ENCODE measurements around the gene SLC5A10.

SLC5A10 gene

DNA sequence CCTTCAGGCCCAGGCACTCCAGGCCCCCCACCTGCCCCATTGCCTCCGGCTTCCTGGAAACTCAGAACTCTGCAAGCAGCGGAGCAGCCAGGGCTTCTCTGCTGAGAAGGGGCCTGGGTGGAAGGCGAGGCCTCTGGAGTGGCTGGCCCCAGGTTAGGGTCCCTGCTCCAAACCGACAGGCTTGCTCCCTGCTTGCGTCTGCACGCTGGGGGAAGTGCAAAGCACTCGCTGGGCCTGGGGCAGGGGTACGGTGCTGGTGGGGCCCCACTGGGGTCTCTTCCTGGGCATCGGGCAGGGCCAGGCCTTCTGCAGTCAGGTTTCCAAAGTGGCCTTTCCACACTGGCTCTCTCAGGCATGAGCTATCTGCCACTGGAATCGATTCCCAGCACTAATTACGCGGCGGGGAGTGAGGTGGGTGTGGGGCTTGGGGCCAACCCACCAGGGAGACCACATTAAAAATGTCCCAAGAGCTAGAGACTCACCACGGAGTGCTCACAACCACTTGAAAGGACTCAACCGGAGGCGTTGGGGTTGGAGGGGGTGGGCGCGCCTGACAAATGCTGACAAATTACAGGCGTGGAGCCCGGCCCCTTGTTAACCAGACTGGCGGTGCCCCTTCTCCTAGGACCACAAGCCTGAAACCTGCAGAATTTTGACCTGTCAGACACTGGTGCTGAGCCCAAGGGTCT lies 34.7 kb downstream of the SLC5A10 start:
- no peak for DNase-seq

DNA sequence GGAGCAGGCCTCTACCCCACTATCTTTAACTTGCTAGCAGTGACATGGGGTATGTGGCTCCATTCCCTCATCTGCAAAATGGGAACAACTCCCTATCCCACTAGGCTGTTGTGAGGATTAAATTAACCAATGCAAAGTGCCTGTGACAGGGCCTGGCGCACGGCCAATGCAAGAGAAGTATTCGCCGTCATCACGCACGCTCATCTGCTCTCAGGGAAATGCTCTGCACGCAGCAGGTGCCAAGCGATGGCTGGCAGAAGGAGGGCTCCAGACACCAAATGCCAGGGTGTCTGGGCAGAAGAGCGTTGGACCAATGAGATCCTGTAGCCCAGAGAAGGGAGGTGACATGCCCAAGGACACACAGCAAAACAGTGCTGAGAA lies 35.3 kb downstream of the SLC5A10 start:
- no peak for DNase-seq

DNA sequence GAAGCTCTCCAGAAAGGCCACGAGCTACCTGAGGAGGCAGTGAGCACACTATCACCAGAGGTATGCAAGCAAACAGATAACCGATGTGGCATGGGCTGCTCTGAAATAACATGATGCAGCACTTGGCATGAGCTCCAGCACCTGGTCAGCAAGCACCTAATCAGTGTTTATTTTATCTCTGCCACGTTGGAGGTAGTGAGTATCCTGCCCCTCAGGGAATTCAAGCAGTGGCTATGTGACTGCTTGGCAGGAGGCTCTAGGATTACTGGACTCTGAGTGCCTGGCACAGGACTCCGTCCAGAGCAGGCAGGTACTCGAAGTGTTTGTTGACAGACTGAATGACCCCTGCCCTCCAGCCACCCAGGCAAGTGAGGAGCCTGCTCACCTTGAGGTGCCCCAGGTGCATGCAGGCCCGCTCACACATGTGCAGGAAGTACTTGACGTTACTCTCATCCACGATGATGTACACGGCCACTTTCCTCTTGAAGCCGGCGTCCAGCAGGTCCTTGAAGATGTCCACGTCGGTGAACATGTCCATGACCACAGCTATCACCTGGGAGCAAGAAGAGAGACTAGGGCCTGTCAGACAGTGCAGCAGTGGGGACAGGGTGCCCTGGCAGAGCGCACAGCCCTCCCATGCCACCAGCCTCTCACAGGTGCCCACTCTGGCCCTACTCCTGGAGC lies 36.0 kb downstream of the SLC5A10 start:
- no peak for DNase-seq

DNA sequence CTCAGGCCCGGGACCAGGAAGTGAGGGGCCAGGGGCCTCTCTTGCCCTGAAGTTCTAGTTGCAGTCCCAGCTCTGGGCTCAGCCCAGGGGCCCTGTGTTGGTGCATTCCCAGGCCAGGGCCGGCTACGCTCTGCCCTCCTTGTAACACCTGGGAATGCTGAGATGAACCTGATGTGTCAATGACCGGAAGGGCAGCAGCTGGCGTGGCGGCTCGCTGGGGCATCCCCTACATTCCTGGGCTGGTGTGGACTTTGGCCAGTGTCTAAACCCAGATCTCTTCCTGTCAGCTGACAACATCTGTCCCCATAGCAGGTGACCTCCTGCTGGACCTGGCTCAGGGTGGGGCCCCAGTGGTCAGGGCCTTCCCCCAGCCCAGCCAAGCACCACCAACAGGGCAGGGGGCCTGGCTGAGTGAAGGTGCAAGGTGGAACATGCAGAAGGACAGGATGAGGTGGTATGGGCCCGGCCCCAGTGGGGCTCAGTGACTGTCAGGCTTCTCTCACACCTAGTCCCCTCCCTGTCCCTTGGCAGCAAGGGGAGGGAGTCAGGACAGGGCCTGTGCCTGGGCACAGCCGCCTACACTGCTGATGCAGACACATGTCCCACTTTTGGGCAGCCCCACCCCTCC lies 36.7 kb downstream of the SLC5A10 start:
- no peak for DNase-seq

- DNase-seq, result no peak
Measured at GRCh38 chr17:18990331-18990730, 38.4 kb downstream of the SLC5A10 start.

- no peak for DNase-seq
Measured at GRCh38 chr17:18991531-18992315, 39.8 kb downstream of the SLC5A10 start.

DNA sequence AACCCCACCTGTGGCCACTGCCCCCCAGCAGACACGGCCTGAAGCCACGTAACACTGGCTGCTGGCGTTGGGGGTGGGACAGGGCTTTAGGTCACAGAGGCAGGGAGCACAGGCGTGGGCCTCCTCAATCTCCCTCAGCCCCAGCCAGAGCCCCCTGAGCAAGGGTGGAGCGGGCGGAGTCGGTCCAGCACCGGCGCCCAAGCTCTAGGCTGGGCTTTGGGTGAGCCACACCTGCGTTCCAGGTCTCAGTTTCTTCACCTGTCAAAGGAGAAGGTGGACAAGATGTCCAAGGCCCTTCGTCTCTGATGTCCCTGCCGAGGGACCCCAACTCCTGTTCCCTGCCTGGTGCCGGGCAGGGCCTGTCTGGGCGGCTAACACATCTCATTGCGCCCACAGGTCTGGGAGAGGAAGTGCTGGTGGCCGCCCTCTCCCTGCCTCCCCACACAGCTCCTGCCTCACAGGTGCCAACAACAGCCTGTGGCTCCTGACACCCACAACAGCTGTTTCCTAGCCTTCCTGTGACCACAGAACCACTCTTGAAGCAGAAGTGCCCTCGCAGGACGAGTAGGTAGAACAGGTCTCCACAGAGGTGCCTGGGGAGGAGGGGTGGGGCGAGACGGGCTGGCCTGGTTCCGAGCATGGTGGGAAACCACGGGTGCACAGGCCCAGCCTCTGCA lies 40.6 kb downstream of the SLC5A10 start:
- no peak for DNase-seq

GRCh38 chr17:18993905-18994526 lies 42.1 kb downstream of the SLC5A10 start:
- no peak for DNase-seq

DNA sequence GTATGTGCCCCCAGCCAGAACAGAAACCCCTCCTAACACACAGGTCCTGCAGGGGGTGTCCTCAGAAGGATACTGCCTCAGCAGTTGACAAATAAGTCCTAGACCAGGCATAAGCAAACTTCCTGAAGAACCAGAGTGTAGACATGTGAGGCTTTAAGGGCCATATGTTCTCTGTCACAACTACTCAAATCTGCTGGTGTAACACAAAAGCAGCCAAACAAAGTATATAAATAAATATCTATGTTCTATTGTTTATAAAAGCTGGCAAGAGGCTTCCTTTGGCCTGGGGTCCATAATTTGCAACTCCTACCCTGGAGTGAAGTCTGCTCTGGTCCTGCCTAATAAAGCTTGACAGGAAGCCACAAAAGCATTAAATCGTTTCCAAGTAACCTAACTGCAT lies 42.7 kb downstream of the SLC5A10 start:
- DNase-seq, result no peak

DNA sequence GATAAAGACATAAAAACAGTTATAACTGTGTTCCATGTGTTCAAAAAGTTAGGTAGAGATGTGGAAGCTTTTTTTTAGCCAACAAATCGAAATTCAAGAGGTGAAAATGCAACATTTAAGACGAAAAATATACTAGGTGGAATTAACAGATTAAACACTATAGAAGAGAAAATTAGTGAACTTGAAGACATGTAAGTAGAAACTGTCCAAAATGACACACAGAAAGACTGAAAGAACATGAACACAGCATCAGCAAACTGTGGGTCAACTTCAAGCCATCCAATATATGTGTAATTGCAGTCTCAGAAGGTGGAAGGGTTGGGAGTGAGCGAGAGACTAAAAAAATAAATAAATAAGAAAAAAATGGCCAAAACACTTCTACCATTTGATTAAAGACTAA lies 43.3 kb downstream of the SLC5A10 start:
- DNase-seq, result no peak

DNA sequence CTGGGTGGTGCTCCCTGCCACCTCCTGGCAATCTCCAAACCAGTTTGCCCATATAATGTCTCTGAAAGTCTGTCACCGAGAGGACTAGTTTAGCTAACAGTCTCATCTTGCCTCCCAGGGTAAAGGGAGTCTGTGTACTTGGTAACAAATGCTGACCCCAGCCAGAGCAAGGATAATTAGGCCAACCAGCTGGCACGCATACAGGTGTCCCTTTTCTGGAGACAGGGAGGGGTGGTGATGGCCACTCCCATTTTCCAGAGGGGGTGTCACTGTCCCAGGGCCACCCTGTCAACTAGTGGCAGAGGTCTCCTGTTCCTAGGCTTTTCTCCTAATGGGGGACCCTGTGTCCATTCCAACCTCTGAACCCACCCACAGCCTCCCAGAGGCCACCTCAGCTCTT lies 44.5 kb downstream of the SLC5A10 start:
- DNase-seq, result no peak

GRCh38 chr17:18997650-18998196 lies 45.8 kb downstream of the SLC5A10 start:
- no peak for DNase-seq

GRCh38 chr17:18999394-18999793 lies 47.4 kb downstream of the SLC5A10 start:
- DNase-seq, result no peak

- DNase-seq, result no peak
Measured at GRCh38 chr17:18999911-19000310, 47.9 kb downstream of the SLC5A10 start.

GRCh38 chr17:19000531-19001325 lies 48.8 kb downstream of the SLC5A10 start:
- DNase-seq, result no peak

- no peak for DNase-seq
Measured at GRCh38 chr17:19001907-19002590, 50.1 kb downstream of the SLC5A10 start.

DNA sequence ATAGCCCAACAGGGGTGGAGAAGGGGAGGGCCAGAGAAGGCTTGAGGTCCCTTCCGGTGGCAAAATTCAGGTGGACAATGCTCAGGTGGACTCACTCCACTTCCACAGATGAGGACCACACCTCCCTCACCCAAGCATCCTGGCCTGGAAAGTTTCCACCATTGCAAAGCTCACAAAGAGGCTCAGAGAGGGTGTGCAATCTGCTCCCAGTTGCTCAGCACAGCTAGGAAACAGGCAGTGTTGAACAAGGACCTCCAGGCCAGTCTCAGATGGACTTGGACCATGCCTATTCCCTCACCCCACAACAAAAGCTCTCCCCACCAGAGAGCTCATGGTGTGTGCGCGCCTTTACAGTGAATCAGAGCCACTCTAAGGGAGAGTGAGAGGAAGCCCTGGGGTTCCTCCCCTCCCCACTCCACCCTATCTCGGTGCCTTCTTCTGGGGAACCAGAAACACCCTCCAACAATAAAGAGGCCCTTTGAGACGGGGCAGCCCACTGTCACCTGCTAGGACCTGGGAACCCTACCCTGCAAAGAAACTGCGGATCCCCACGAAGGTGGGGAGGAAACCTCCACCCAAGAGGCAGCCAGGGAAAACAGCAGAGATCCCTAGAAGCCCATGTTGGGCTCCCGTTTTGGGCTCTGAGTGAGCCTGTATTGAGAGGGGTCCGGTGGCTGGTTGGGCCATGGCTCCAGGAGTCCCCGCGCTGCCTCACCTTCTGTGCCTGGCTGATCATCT lies 51.0 kb downstream of the SLC5A10 start:
- no peak for DNase-seq

GRCh38 chr17:19003543-19004420 lies 51.8 kb downstream of the SLC5A10 start:
- peak; percentile 21 for DNase-seq
